ENCODE results near the gene FRZB.

The FRZB gene

DNA sequence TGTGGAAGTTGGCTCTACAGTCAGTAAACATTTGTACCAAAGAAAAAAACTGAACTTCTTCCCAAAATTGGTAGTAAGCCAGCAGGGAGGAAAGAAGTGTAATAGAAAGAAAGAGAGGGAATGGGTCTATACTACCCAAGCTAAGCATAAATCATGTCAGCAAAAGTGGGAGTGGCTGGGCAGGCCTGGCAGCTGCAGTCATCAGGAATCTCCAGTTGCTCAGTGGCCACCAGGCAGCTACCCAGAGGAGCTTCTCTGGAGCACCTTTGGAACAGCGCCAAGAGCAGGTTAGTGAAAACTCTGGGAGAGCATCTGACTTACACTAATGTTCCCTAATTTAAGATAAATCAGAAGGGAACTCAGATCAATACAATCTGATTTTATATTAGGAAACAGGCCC, 14.3 kb downstream of the FRZB start:
- no peak overlapping the region for H3K4me3 ChIP-seq (ENCODE audit: low read length)
- H3K36me3 ChIP-seq (ENCODE audit: control insufficient read depth, insufficient read depth, low read length): no peaks in the 10 kb centered on the region
- no CpG with 5 or more reads among the region's 1 CpG for WGBS (ENCODE audit: insufficient coverage, insufficient read length)
- no peak for DNase-seq (ENCODE audit: low read depth, low spot score)
- H3K27me3 ChIP-seq (ENCODE audit: control insufficient read depth, insufficient read depth, low read length): no peaks in the 10 kb centered on the region
- no peak overlapping the region for H3K27ac ChIP-seq (ENCODE audit: low read length)
- no peaks in the 10 kb centered on the region for H3K9me3 ChIP-seq (ENCODE audit: control insufficient read depth, insufficient read depth, low read length)
- no peaks in the 10 kb centered on the region for H3K4me1 ChIP-seq (ENCODE audit: control insufficient read depth, insufficient read depth, low read length)

GRCh38 chr2:182845794-182846417, 20.5 kb downstream of the FRZB start:
- no peak for DNase-seq (ENCODE audit: low read depth, low spot score)
- WGBS (ENCODE audit: insufficient coverage, insufficient read length): no CpG with 5 or more reads among the region's 3 CpGs
- Histone ChIP-seq H3K4me3 (ENCODE audit: low read length) (no peak overlapping the region), H3K9me3 (ENCODE audit: control insufficient read depth, insufficient read depth, low read length) (no peaks in the 10 kb centered on the region), H3K4me1 (ENCODE audit: control insufficient read depth, insufficient read depth, low read length) (no peaks in the 10 kb centered on the region), H3K36me3 (ENCODE audit: control insufficient read depth, insufficient read depth, low read length) (no peaks in the 10 kb centered on the region), H3K27me3 (ENCODE audit: control insufficient read depth, insufficient read depth, low read length) (no peaks in the 10 kb centered on the region), H3K27ac (ENCODE audit: low read length) (no peak overlapping the region)

DNA sequence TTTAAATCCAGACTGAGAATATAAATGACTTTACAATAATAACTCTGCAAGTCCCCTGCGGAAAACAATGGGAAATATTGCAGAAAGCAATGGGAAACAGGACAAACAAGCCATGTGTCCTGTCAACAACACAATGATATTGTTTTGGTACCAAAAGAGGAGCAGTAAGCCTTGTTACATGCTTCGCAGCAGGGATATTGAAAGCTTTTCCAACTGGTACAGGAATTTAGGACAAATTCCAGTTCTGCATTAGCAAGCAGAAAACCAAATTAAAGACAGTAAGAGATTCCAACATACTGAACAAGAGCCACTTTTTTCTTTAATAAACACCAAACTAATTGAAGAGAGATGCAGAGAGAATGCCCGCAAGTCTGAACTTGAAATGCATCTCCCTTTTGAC, 30.0 kb downstream of the FRZB start:
- H3K36me3 ChIP-seq (ENCODE audit: control insufficient read depth, insufficient read depth, low read length): no peaks in the 10 kb centered on the region
- WGBS (ENCODE audit: insufficient coverage, insufficient read length): no CpG with 5 or more reads among the region's 3 CpGs
- no peaks in the 10 kb centered on the region for H3K9me3 ChIP-seq (ENCODE audit: control insufficient read depth, insufficient read depth, low read length)
- H3K4me1 ChIP-seq (ENCODE audit: control insufficient read depth, insufficient read depth, low read length): no peaks in the 10 kb centered on the region
- DNase-seq (ENCODE audit: low read depth, low spot score): no peak
- no peak overlapping the region for H3K4me3 ChIP-seq (ENCODE audit: low read length)
- H3K27ac ChIP-seq (ENCODE audit: low read length): no peak overlapping the region
- no peaks in the 10 kb centered on the region for H3K27me3 ChIP-seq (ENCODE audit: control insufficient read depth, insufficient read depth, low read length)

- H3K4me1 ChIP-seq (ENCODE audit: control insufficient read depth, insufficient read depth, low read length): no peaks in the 10 kb centered on the region
- DNase-seq (ENCODE audit: low read depth, low spot score): no peak
- H3K36me3 ChIP-seq (ENCODE audit: control insufficient read depth, insufficient read depth, low read length): no peaks in the 10 kb centered on the region
- H3K27ac ChIP-seq (ENCODE audit: low read length): no peak overlapping the region
- WGBS (ENCODE audit: insufficient coverage, insufficient read length): no CpG with 5 or more reads among the region's 1 CpG
- no peaks in the 10 kb centered on the region for H3K9me3 ChIP-seq (ENCODE audit: control insufficient read depth, insufficient read depth, low read length)
- H3K4me3 ChIP-seq (ENCODE audit: low read length): no peak overlapping the region
- H3K27me3 ChIP-seq (ENCODE audit: control insufficient read depth, insufficient read depth, low read length): no peaks in the 10 kb centered on the region
These were observed 32.1 kb downstream of the FRZB start for GRCh38 chr2:182834293-182834692.

- Histone ChIP-seq H3K4me1 (ENCODE audit: control insufficient read depth, insufficient read depth, low read length) (no peaks in the 10 kb centered on the region), H3K27me3 (ENCODE audit: control insufficient read depth, insufficient read depth, low read length) (no peaks in the 10 kb centered on the region), H3K36me3 (ENCODE audit: control insufficient read depth, insufficient read depth, low read length) (no peaks in the 10 kb centered on the region), H3K4me3 (ENCODE audit: low read length) (no peak overlapping the region), H3K9me3 (ENCODE audit: control insufficient read depth, insufficient read depth, low read length) (no peaks in the 10 kb centered on the region), H3K27ac (ENCODE audit: low read length) (no peak overlapping the region)
- WGBS (ENCODE audit: insufficient coverage, insufficient read length): no CpG with 5 or more reads among the region's 9 CpGs
- DNase-seq (ENCODE audit: low read depth, low spot score): no peak
These were observed 33.2 kb downstream of the FRZB start for GRCh38 chr2:182833084-182833854.

DNA sequence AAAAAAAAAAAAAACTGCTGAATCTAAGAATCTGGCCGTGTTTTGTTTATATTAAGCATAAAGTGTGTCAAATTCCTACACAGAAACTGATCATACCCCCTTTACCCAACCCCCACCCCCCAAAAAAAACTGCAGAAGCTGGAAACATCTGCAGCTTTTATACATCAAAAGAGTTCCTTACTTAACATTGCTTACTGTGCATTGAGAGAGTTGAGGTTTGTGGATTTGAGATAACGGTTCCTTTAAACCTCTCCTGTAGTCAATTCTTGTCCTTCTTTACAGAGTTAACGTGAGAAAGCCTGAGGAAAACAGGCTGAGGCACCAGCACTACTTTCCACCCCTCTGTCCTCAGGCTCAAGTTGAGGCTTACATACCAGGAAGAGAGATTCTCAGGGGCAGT, 34.5 kb downstream of the FRZB start:
- Histone ChIP-seq H3K36me3 (ENCODE audit: control insufficient read depth, insufficient read depth, low read length) (no peaks in the 10 kb centered on the region), H3K4me1 (ENCODE audit: control insufficient read depth, insufficient read depth, low read length) (no peaks in the 10 kb centered on the region), H3K4me3 (ENCODE audit: low read length) (no peak overlapping the region), H3K27ac (ENCODE audit: low read length) (no peak overlapping the region), H3K9me3 (ENCODE audit: control insufficient read depth, insufficient read depth, low read length) (no peaks in the 10 kb centered on the region), H3K27me3 (ENCODE audit: control insufficient read depth, insufficient read depth, low read length) (no peaks in the 10 kb centered on the region)
- WGBS (ENCODE audit: insufficient coverage, insufficient read length): no CpG with 5 or more reads among the region's 3 CpGs
- no peak for DNase-seq (ENCODE audit: low read depth, low spot score)

DNA sequence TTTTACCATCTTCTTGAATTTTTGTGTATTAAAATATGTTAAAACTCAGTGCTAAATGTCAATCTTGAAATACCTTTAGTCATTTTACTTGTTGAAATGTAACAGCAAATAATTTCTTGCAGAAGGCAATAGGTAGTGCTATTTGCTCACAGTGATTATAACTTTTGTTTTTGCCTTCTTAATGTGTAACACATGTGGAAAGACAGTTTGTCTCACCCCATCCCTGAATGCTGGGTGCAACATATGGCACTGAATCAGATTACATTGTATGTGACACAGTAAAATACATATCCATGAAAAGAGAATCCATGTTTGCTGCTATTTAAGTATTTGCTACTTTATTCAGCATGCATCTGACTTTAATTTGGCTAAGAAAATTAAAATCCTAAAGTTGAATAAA, 35.3 kb downstream of the FRZB start:
- no peak overlapping the region for H3K4me3 ChIP-seq (ENCODE audit: low read length)

DNA sequence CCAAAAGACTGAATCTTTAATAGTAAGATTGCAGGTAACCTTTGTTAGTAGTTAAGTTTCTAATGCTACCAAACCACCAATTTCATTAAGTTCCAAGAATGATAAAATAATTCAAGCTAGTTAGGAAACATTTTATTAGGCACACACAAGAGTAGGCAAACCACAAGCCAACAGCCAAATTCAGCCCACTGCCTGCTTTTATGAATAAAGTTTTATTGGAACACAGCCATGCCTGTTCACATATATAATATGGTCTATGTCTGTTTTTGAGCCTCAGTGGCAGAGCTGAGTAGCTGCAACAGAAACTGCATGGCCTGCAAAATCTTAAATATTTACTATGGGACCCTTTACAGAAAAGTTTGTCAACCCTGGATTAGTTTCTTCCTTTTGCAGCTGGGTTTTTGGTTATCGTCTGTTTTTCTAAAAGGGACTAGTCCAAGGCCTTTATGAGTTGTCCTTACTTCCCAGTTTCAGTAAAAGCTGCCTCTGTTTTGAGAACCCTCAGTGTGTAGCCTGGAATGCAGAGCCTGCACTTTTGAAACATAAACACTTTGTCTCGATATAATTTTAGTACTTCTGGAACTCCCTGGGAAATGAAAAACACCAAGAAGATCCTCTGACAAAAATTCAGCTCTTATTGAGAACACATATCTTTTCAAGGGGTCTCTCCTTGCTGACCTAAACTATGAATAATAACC, 39.1 kb downstream of the FRZB start:
- no CpG with 5 or more reads among the region's 2 CpGs for WGBS (ENCODE audit: insufficient coverage, insufficient read length)
- no peaks in the 10 kb centered on the region for H3K36me3 ChIP-seq (ENCODE audit: control insufficient read depth, insufficient read depth, low read length)

More for the DNA sequence above, 35.3 kb downstream of the FRZB start:
- H3K27ac ChIP-seq (ENCODE audit: low read length): no peak overlapping the region
- H3K27me3 ChIP-seq (ENCODE audit: control insufficient read depth, insufficient read depth, low read length): no peaks in the 10 kb centered on the region
- no peaks in the 10 kb centered on the region for H3K36me3 ChIP-seq (ENCODE audit: control insufficient read depth, insufficient read depth, low read length)
- no peaks in the 10 kb centered on the region for H3K9me3 ChIP-seq (ENCODE audit: control insufficient read depth, insufficient read depth, low read length)
- H3K4me1 ChIP-seq (ENCODE audit: control insufficient read depth, insufficient read depth, low read length): no peaks in the 10 kb centered on the region; the same call in 1 of the 2 replicates
- DNase-seq (ENCODE audit: low read depth, low spot score): no peak

DNA sequence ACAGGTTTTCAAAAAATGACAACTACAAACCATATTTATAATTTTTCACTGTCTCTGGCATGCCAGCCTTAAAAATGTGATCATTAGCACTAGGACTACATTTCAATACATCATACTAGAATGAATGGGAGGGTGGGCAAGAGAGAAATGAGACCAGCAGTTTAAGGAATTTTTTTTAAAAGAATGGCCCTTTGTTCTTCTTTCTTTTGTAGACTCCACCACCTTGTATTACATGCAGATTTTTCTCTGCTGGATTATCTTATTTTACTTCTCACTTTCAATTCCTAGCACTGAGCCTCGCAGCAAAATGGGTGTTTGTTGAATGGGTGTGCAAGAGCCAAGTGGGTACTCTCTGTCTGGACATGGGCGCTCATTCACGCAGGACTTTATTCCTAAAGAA, 39.9 kb downstream of the FRZB start:
- Histone ChIP-seq H3K9me3 (ENCODE audit: control insufficient read depth, insufficient read depth, low read length) (no peaks in the 10 kb centered on the region), H3K36me3 (ENCODE audit: control insufficient read depth, insufficient read depth, low read length) (no peaks in the 10 kb centered on the region), H3K4me3 (ENCODE audit: low read length) (no peak overlapping the region), H3K4me1 (ENCODE audit: control insufficient read depth, insufficient read depth, low read length) (no peaks in the 10 kb centered on the region; the same call in 1 of the 2 replicates), H3K27ac (ENCODE audit: low read length) (no peak overlapping the region), H3K27me3 (ENCODE audit: control insufficient read depth, insufficient read depth, low read length) (no peaks in the 10 kb centered on the region)
- DNase-seq (ENCODE audit: low read depth, low spot score): no peak
- no CpG with 5 or more reads among the region's 3 CpGs for WGBS (ENCODE audit: insufficient coverage, insufficient read length)

More for the DNA sequence above, 39.1 kb downstream of the FRZB start:
- Histone ChIP-seq H3K4me1 (ENCODE audit: control insufficient read depth, insufficient read depth, low read length) (no peaks in the 10 kb centered on the region; the same call in 1 of the 2 replicates), H3K27me3 (ENCODE audit: control insufficient read depth, insufficient read depth, low read length) (no peaks in the 10 kb centered on the region), H3K9me3 (ENCODE audit: control insufficient read depth, insufficient read depth, low read length) (no peaks in the 10 kb centered on the region), H3K4me3 (ENCODE audit: low read length) (no peak overlapping the region), H3K27ac (ENCODE audit: low read length) (no peak overlapping the region)
- DNase-seq (ENCODE audit: low read depth, low spot score): no peak

DNA sequence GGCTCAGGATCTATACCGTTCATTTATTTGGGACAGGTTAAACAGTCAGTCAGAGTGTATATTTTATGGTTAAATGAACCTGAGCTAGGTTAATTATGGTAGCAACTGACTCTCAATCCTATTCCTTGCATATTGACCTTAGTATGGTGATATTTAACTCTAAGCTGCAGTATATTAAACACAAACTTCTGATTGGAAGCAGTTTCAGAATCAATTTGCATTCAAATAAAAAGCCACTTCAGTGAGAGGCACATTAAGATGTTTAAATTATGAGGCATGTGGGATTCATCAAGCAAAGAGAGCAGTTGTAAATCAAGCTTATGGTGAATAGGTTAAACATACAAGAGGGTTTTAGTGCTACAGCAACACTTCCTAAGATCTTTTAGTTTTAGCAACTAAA, 40.4 kb downstream of the FRZB start:
- Histone ChIP-seq H3K9me3 (ENCODE audit: control insufficient read depth, insufficient read depth, low read length) (no peaks in the 10 kb centered on the region), H3K4me3 (ENCODE audit: low read length) (no peak overlapping the region), H3K36me3 (ENCODE audit: control insufficient read depth, insufficient read depth, low read length) (no peaks in the 10 kb centered on the region), H3K27me3 (ENCODE audit: control insufficient read depth, insufficient read depth, low read length) (no peaks in the 10 kb centered on the region), H3K27ac (ENCODE audit: low read length) (no peak overlapping the region), H3K4me1 (ENCODE audit: control insufficient read depth, insufficient read depth, low read length) (no peaks in the 10 kb centered on the region; the same call in 1 of the 2 replicates)
- no CpG with 5 or more reads among the region's 1 CpG for WGBS (ENCODE audit: insufficient coverage, insufficient read length)
- no peak for DNase-seq (ENCODE audit: low read depth, low spot score)

All from iPS DF 6.9 (cell line).